GM08714 (cell line): ENCODE results near the gene SDK1.

ENCODE experiments used
- H3K4me3 ChIP-seq: fragments of 200-500 bp; sonication (Bioruptor generic); 2 replicates; pipeline ENCODE4 v1.5.1; 2014; ENCODE audit warnings: mild to moderate bottlenecking, low read length, inconsistent platforms
- ZNF274 ChIP-seq: IDR thresholded peaks from 2 replicates; pipeline ENCODE4 v1.6.1; 2012; ENCODE audit warnings: mild to moderate bottlenecking, low read depth, low read length

SDK1 gene

DNA sequence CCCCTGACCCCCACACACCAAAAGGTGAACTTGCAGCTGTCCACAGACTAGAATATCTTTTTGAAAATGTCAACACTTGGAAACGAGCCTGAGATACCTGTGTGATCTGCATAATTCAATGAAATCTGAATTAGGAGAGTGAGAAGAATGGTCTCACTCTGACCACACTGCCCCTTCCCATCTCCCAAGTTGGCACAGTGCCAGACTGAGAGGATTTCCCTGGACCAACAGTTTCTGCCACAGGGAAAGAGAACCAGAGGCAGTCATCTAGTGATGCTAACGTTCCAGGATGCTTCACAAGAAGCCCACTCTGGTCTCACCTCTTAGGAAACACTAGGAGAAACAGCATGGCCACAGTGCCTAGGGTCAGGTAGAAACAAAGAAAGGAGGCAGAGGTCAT, 479.0 kb downstream of the SDK1 start:
- TF ChIP-seq ZNF274, result no peak
- H3K4me3 ChIP-seq, result no peak overlapping the region

DNA sequence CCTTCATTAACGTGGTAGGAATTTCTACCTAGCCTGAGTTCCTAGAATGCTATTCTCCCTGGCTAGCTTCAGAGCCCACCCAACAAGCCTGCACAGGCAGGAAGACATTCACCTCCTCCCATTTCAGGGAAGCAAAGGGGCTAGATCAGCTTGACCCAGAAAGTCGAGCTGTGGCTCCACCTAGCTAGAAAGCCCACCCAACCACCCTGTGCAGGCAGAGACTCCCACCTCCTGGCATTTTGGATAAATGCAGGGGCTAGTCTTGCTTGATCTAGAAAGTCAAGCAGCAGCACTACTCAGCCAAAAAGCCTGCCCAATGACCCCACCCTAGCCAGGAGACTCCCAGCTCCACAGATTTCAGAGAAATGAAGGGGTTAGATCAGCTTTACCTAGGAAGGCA, 479.5 kb downstream of the SDK1 start:
- no peak for TF ChIP-seq ZNF274
- no peak overlapping the region for H3K4me3 ChIP-seq

- no peak overlapping the region for H3K4me3 ChIP-seq
- no peak for TF ChIP-seq ZNF274
Observed at GRCh38 chr7:3781607-3782006, 480.6 kb downstream of the SDK1 start.

GRCh38 chr7:3787717-3788264, 486.7 kb downstream of the SDK1 start:
- TF ChIP-seq ZNF274, result no peak
- no peak overlapping the region for H3K4me3 ChIP-seq

GRCh38 chr7:3790803-3791202, 489.8 kb downstream of the SDK1 start:
- no peak overlapping the region for H3K4me3 ChIP-seq
- no peak for TF ChIP-seq ZNF274

DNA sequence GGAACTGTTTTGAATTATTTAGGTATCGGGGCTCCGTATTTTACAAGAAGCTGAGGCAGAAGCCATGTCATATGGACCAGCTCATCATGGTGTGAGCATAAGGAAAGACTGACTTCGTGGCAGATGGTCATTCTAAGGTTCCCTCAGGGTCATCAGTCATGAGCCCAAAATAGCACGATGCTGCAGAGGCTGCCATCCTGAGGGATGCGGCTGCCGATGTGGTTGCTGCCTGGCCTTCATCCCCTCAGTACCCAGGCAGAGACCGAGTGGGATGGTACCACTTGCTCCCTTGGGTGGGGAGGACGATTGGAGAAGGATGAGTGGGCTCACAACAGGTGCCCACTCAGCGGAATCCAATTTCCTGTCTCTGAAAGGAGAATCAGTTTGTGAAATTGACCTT, 490.3 kb downstream of the SDK1 start:
- TF ChIP-seq ZNF274, result no peak
- H3K4me3 ChIP-seq, result no peak overlapping the region

GRCh38 chr7:3795141-3795540, 494.1 kb downstream of the SDK1 start:
- no peak overlapping the region for H3K4me3 ChIP-seq
- TF ChIP-seq ZNF274, result no peak

- H3K4me3 ChIP-seq, result no peak overlapping the region
- no peak for TF ChIP-seq ZNF274
Observed at GRCh38 chr7:3795781-3796180, 494.7 kb downstream of the SDK1 start.

DNA sequence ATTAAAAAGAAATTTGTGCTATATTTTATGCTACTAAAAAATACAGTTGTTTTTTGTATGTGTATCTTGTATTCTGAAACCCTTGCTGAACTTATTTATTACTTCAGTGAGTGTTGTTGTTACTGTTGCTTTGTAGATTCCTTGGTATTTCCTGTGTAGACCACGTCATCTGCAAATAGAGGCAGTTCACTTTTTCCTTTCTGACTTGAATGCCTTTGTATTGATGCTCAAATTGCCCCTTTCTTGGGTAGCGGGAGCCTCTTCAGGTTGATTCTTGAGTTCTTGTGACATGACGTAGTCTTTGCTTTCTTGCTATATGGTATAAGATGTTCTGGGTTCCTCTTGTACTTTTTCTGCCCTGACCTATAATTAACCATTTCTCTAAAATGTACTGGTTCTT, 504.1 kb downstream of the SDK1 start:
- TF ChIP-seq ZNF274, result no peak
- no peak overlapping the region for H3K4me3 ChIP-seq

GRCh38 chr7:3806516-3806915, 505.5 kb downstream of the SDK1 start:
- no peak for TF ChIP-seq ZNF274
- no peak overlapping the region for H3K4me3 ChIP-seq

DNA sequence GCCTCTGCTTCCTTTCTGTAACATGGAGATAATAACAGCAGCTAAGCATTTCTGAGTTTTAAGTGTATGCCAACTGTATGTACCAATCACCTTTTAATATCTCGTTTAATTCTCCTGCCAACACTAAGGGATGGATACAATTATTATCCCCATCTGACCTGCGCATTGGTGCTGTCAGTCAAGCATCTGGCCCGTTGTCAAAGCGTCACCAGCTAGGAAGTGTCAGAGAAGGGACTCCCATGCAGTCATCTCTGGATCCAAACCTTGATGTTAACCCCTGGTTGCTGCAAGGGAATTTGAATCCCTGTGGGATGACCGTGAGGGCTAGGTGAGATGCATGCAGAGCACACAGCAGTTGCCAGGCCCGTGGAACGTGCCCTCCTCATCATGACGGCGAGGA, 506.8 kb downstream of the SDK1 start:
- no peak overlapping the region for H3K4me3 ChIP-seq
- TF ChIP-seq ZNF274, result no peak

DNA sequence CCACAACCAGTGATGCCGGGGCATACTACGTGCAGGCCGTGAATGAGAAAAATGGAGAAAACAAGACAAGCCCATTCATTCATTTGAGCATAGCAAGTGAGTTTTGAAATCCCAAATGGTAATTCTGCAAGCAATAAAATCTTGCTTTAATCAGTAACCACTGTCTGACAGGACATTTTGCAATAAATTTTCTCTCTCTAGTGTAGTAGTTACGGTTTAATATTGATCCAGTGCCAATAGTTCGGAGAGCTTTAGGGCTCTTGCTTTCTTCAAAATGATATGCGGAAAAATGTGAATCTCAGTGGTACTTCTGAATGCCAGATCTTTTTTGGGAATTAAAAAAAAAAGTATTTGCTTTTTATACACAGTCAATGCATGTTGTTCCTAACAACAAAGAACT, 520.4 kb downstream of the SDK1 start:
- TF ChIP-seq ZNF274, result no peak
- H3K4me3 ChIP-seq, result no peak overlapping the region

DNA sequence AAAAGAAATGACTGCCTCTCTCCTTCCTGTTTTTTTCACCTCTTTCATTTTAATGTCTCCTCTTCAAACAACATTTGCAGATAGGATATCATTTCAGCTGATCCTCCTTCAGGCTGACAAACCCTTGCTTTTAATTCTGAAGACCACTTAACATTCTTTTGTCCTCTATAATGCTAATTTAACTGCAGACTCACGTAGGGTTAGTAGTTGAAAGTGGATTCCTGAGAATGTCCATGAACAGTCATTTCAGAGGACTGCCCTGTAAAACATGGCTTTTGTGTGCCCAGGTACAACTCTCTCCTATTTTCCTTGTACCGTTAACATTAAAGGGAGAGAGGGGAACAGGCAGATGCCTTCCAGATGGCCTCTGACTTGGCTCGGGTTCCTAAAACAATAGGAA, 524.4 kb downstream of the SDK1 start:
- no peak for TF ChIP-seq ZNF274
- no peak overlapping the region for H3K4me3 ChIP-seq

- H3K4me3 ChIP-seq, result no peak overlapping the region
- TF ChIP-seq ZNF274, result no peak
Observed at GRCh38 chr7:3832199-3832598, 531.1 kb downstream of the SDK1 start.

DNA sequence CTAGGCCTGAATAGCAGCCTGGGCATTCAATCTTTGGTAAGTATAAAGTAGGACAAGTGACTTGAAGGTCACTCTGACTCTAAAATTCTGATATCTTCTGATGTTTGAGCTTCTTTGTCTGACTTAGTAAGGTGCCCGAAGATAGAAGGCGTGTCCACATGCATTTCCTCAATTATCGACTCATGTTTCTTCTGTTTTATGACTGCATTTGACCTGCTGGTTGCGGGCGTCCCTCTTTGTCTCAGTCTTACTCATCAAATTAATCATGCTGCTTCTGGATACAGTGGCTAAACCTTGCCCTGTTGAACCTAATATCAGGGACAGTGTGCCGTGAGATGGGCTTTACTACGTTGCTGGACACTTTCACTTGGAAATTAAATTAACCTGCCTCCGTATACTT, 534.1 kb downstream of the SDK1 start:
- H3K4me3 ChIP-seq, result no peak overlapping the region
- TF ChIP-seq ZNF274, result no peak

DNA sequence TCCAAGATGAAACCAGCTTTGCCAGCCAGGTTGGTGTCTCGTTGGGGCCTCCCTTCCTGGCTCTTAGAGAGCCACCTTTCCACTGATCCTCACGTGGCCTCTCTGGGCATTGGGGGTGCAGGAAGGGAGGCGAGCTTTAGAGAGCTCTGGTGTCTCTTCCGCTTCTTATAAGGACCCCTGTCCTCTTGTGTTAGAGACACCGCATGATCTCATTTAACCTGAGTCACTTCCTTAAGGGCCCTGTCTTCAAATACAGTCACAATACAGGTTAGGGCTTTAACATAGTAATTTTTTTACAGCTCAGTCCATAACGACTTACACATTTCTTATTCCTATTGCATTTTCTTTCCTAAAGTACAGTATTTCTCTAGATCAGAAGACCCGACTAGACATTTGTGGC, 535.8 kb downstream of the SDK1 start:
- no peak overlapping the region for H3K4me3 ChIP-seq
- TF ChIP-seq ZNF274, result no peak
